NCI-H2029 (cell line): ENCODE results near the gene HLA-DRB5.
"Not testable (repeated sequence)": the region's sequence is repeated elsewhere in the genome, so short reads cannot be mapped to it uniquely, and the experiment has no call there.

ENCODE experiments used
- DNase-seq: peaks from one replicate; lab custom pipeline; 2025; lab: John Stamatoyannopoulos, UW

The HLA-DRB5 gene

GRCh38 chr6:32501016-32501415, 29.1 kb downstream of the HLA-DRB5 start:
- DNase-seq, result no peak

GRCh38 chr6:32492351-32492750, 37.7 kb downstream of the HLA-DRB5 start:
- DNase-seq, result no peak

- no peak for DNase-seq
These were observed 38.4 kb downstream of the HLA-DRB5 start for GRCh38 chr6:32491700-32492099.

- no peak for DNase-seq
These were observed 42.0 kb downstream of the HLA-DRB5 start for GRCh38 chr6:32488083-32488482.

GRCh38 chr6:32484614-32484998, 45.5 kb downstream of the HLA-DRB5 start:
- no peak for DNase-seq

- DNase-seq, result no peak
These were observed 46.0 kb downstream of the HLA-DRB5 start for GRCh38 chr6:32483968-32484613.

- DNase-seq, result no peak
These were observed 54.5 kb downstream of the HLA-DRB5 start for GRCh38 chr6:32475392-32476206.

- not testable (repeated sequence) for DNase-seq
These were observed 56.4 kb downstream of the HLA-DRB5 start for GRCh38 chr6:32473376-32474348.

GRCh38 chr6:32472781-32473375, 57.2 kb downstream of the HLA-DRB5 start:
- no peak for DNase-seq

GRCh38 chr6:32467743-32468503, 62.2 kb downstream of the HLA-DRB5 start:
- not testable (repeated sequence) for DNase-seq
